A549 treated with Hydrocortisone at 1 μM for 4 hours (cell line): ENCODE data around the gene SLC43A3. TPM values are rescaled to one million over a fixed set of nuclear protein-coding genes. Genes with fewer than 3 reads are reported as not detected.

Experiments
- total RNA-seq: library from RNA; stranded (reverse); fragments of 200-300 nt; extraction: Qiagen RNA extraction; gene quantifications from 5 replicates; pipeline ENCODE4 v1.2.3, GENCODE V29; 2022

Gene SLC43A3
- total RNA-seq: 0.33 to 0.85 TPM (median 0.53 TPM) in 5 replicates

GRCh38 chr11:57426929-57427726 lies at the start of gene SLC43A3:
TSS of gene SLC43A3 (minus strand) at chr11:57427121. CDS start at chr11:57426172, 949 bp downstream.

DNA sequence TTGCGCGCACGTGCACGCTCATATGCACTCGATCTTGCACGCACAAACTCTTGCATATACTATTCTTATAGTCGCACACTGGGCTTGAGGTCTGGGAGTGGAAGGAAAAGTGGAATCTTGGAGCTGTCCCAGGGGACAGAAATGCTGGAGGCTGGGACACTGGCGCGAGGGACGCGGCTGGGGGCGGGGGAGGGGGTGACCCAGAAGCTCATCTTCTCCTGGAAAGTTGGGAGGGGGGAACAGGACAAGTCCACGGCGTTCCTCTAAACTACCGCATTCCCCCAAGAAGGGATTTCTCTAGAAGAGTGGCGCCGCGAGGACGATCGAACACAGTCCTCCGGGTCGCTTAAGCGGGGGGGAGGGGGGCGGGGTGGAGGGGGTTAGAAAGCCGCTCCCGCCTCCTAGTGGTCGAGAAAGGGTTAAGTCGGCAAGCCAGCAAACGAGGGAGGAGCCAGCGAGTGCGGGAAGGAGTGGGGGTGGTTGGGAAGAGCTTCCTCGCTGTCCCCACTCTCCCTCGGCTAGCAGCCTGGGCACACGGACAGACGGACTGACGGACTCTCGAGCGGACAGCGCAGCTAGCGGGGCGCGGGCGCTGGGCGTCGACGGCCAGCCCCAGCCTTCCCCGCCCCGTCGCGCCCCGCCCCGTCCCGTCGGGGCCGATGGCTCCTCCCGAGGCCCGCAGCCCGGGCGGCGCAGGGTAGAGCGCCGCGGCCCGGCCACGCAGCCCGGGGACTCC lies 33.3 kb upstream of the SLC43A3 start, which contains the start of gene RTN4RL2:
Gene RTN4RL2 (plus strand): TSS at position 507 of the 736 bp plus-strand sequence. CDS start 338 bp downstream, outside the sequence.

GRCh38 chr11:57390535-57390934 lies 36.4 kb downstream of the SLC43A3 start, which contains the start of gene PRG2:
TSS of gene PRG2 (minus strand) at chr11:57390650. CDS start at chr11:57389944, 706 bp downstream.

DNA sequence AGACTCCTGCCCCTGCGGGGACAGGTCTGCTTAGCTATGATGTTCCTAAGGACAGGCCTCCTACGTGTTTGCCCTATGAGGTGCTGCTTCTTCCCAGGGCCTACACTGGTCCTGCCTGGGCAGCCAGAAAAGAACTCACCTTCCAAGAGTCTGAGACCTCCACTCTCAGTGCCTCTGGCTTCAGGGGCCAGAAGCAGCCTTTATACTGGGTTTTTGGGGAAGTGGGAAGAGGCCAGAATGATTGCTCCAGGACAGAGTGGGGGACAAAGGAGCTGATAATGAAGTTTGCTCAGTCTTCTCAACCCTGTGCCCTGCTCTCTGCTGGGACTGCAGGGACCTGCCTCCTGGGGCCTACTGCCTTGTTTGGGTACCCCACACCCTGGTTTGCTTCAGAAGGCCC lies 45.9 kb downstream of the SLC43A3 start, which contains the start of gene PRG3:
Gene PRG3 (minus strand): TSS at position 176 of the 400 bp plus-strand sequence. CDS start 442 bp downstream, outside the sequence.

Other genes with a start within 250 kb of the SLC43A3 start
- not detected in 5 replicates for gene LRRC55, start 245.2 kb downstream of the SLC43A3 start, total RNA-seq
- 0.06 to 0.07 TPM in 2 of 5 replicates, not detected in the others for gene APLNR, start 189.9 kb downstream of the SLC43A3 start, total RNA-seq
- 79.9 to 91.1 TPM (median 87.9 TPM) in 5 replicates for gene TNKS1BP1, start 102.2 kb downstream of the SLC43A3 start, total RNA-seq
- gene SSRP1, start 91.2 kb downstream of the SLC43A3 start, total RNA-seq: 199 to 265 TPM (median 217 TPM) in 5 replicates
- 0.07 to 0.32 TPM (median 0.23 TPM) in 5 replicates for gene P2RX3, start 88.8 kb downstream of the SLC43A3 start, total RNA-seq
- not detected in 5 replicates for gene PRG3, start 46.0 kb downstream of the SLC43A3 start, total RNA-seq
- 0.08 TPM in 1 of 5 replicates, not detected in the others for gene PRG2, start 36.5 kb downstream of the SLC43A3 start, total RNA-seq
- gene RTN4RL2, start 33.4 kb upstream of the SLC43A3 start, total RNA-seq: 49.3 to 87.5 TPM (median 82.4 TPM) in 5 replicates
- 2.1 to 2.7 TPM (median 2.4 TPM) in 5 replicates for gene SLC43A1, start 88.6 kb upstream of the SLC43A3 start, total RNA-seq
- gene TIMM10, start 103.6 kb upstream of the SLC43A3 start, total RNA-seq: 142 to 175 TPM (median 153 TPM) in 5 replicates
- gene SMTNL1, start 110.5 kb upstream of the SLC43A3 start, total RNA-seq: not detected in 5 replicates
- 36.5 to 43.9 TPM (median 43.0 TPM) in 5 replicates for gene UBE2L6, start 140.6 kb upstream of the SLC43A3 start, total RNA-seq
- gene SERPING1, start 170.6 kb upstream of the SLC43A3 start, total RNA-seq: 0.53 to 1.3 TPM (median 0.88 TPM) in 5 replicates
- gene YPEL4, start 222.8 kb upstream of the SLC43A3 start, total RNA-seq: 0.18 to 0.39 TPM (median 0.28 TPM) in 5 replicates
- 28.1 to 30.7 TPM (median 28.9 TPM) in 5 replicates for gene CLP1, start 230.6 kb upstream of the SLC43A3 start, total RNA-seq
- gene ZDHHC5, start 241.0 kb upstream of the SLC43A3 start, total RNA-seq: 66.8 to 83.2 TPM (median 69.5 TPM) in 5 replicates